K562 (cell line): ENCODE measurements around the gene MRPL28. TPM values are rescaled to one million over a fixed set of nuclear protein-coding genes. Genes with fewer than 3 reads are reported as not detected.

Experiments
- ATAC-seq: fragments of 200-7000 bp; cut with Tn5 transposase; 3 replicates; pipeline ENCODE4 v1.9.1; 2020; ENCODE audit warnings: moderate library complexity
- BruUV-seq: library from RNA; stranded (reverse); fragments of 400-500 nt; replicated peaks from 2 replicates; lab custom pipeline; 2021; lab: Mats Ljungman, UMichigan
- CTCF ChIA-PET: fragments of 300-600 bp; formaldehyde crosslinking; extraction: SDS; loops from one replicate; lab custom pipeline; 2021; ENCODE audit warnings: low intra/inter-chr PET ratio; lab: Yijun Ruan, JAX
- POLR2A ChIA-PET: fragments of 300-600, 350-650 bp; sonication (Branson Sonifier 250); formaldehyde crosslinking; extraction: SDS; loops from one replicate; lab custom pipeline; 2021; ENCODE audit warnings: antibody characterized with exemption, inconsistent platforms; lab: Yijun Ruan, JAX
- DNase-seq, 4 experiments: peaks; one replicate each; pipeline versions ENCODE4 v3.0.0 to v3.0.0-alpha.2; 2011 to 2018; ENCODE audit warnings: low spot score in 3 of 4, mixed read lengths in 3 of 4; ENCODE audit errors: extremely low read depth in 1 of 4
- FAIRE-seq: peaks from 2 replicates; lab custom pipeline; 2011; peaks lifted over from hg19 to GRCh38; lab: Jason Lieb, UNC
- H2AFZ ChIP-seq: 2 replicates; pipeline ENCODE4 v1.6.0; 2011; ENCODE audit warnings: low read depth, low read length, control low read depth, inconsistent platforms
- H3K27ac ChIP-seq: fragments of 200-600 bp; 3 replicates; pipeline ENCODE4 v1.8.0; 2011; ENCODE audit warnings: low read depth, mild to moderate bottlenecking, control low read depth, inconsistent platforms, low read length, moderate library complexity, mixed read lengths; ENCODE audit errors: extremely low read depth
- H3K27me3 ChIP-seq, 2 experiments: fragments of 300-600 bp in 1 of 2; 2 replicates in 1 of 2; 3 replicates in 1 of 2; pipeline versions ENCODE4 v1.6.0 to v1.8.0; 2011; ENCODE audit warnings: inconsistent platforms in 2 of 2, low read length in 2 of 2, mild to moderate bottlenecking in 1 of 2, mixed read lengths in 1 of 2, moderate library complexity in 1 of 2; ENCODE audit not compliant: control insufficient read depth in 2 of 2, insufficient read depth in 2 of 2
- H3K36me3 ChIP-seq: fragments of 300-600 bp; 3 replicates; pipeline ENCODE4 v1.8.0; 2011; ENCODE audit warnings: mild to moderate bottlenecking, low read length, inconsistent platforms; ENCODE audit not compliant: control insufficient read depth, insufficient read depth
- H3K4me1 ChIP-seq, 2 experiments: fragments of 200-600 bp in 1 of 2; replicated peaks in 1 of 2; 2 replicates in 1 of 2; 3 replicates in 1 of 2; pipeline versions ENCODE4 v1.5.1 to v1.8.0; 2011; ENCODE audit warnings: inconsistent platforms in 2 of 2, low read length in 2 of 2, mild to moderate bottlenecking in 1 of 2, mixed read lengths in 1 of 2, moderate library complexity in 1 of 2; ENCODE audit not compliant: control insufficient read depth in 2 of 2, insufficient read depth in 2 of 2
- H3K4me2 ChIP-seq: 2 replicates; pipeline ENCODE4 v1.6.1; 2011; ENCODE audit warnings: low read length, control low read depth, inconsistent platforms, mixed read lengths; ENCODE audit not compliant: insufficient read depth
- H3K4me3 ChIP-seq: fragments of 200-600 bp; sonication (generic), shearing (Covaris generic); 2 replicates; pipeline ENCODE4 v1.5.1; 2016; ENCODE audit warnings: control low read depth, inconsistent platforms
- H3K79me2 ChIP-seq: fragments of 200-600 bp; 3 replicates; pipeline ENCODE4 v1.8.0; 2011; ENCODE audit warnings: low read length, inconsistent platforms; ENCODE audit not compliant: control insufficient read depth, insufficient read depth
- H3K9ac ChIP-seq, 2 experiments: 2 replicates each; pipeline versions ENCODE4 v1.6.0 to v1.6.1; 2011; ENCODE audit warnings: low read depth in 2 of 2, low read length in 2 of 2, control low read depth in 1 of 2, inconsistent platforms in 1 of 2, mild to moderate bottlenecking in 1 of 2, mixed read lengths in 1 of 2; ENCODE audit not compliant: insufficient read depth in 1 of 2
- H3K9me1 ChIP-seq: one replicate; pipeline ENCODE4 v1.6.0; 2011; ENCODE audit warnings: inconsistent platforms, mild to moderate bottlenecking, low read length, moderate library complexity; ENCODE audit not compliant: control insufficient read depth, insufficient read depth
- H3K9me3 ChIP-seq: replicated peaks from 2 replicates; pipeline ENCODE4 v1.5.1; 2011; ENCODE audit warnings: low read depth, low read length, inconsistent platforms; ENCODE audit not compliant: control insufficient read depth, insufficient read depth
- H4K20me1 ChIP-seq: replicated peaks from 2 replicates; pipeline ENCODE4 v1.6.1; 2011; ENCODE audit warnings: low read length, inconsistent platforms, mixed read lengths; ENCODE audit not compliant: control insufficient read depth, insufficient read depth
- BRF1 ChIP-seq: IDR thresholded peaks from 3 replicates; pipeline ENCODE4 v1.6.1; 2011; ENCODE audit warnings: borderline replicate concordance, mild to moderate bottlenecking; ENCODE audit not compliant: insufficient read length; ENCODE audit errors: extremely low read depth
- CBX8 ChIP-seq: fragments of 200-600 bp; sonication (generic); IDR thresholded peaks from 2 replicates; pipeline ENCODE4 v1.6.1; 2012; ENCODE audit warnings: borderline replicate concordance, mixed run types, low read depth, mild to moderate bottlenecking, moderate library complexity, mixed read lengths, low read length, control low read depth, inconsistent platforms; ENCODE audit not compliant: poor library complexity, severe bottlenecking; ENCODE audit errors: extremely low read depth
- CCAR2 ChIP-seq: fragments of 200-400 bp; formaldehyde crosslinking; IDR thresholded peaks from 2 replicates; pipeline ENCODE4 v1.6.1; 2017; ENCODE audit warnings: mild to moderate bottlenecking, low read depth, low read length
- DPF2 ChIP-seq: fragments of 450-650 bp; IDR thresholded peaks from 2 replicates; pipeline ENCODE4 v1.6.1; 2016
- GABPB1 ChIP-seq: sonication (generic); formaldehyde crosslinking; IDR thresholded peaks from 2 replicates; pipeline ENCODE4 v1.8.0; 2022; ENCODE audit warnings: mild to moderate bottlenecking, missing genetic modification reagents
- IFI16 ChIP-seq: fragments of 250-450 bp; sonication (Bioruptor Pico); IDR thresholded peaks from 2 replicates; pipeline ENCODE4 v2.1.2; 2022; ENCODE audit warnings: mild to moderate bottlenecking, inconsistent platforms
- KAT2B ChIP-seq: IDR thresholded peaks from one replicate; pipeline ENCODE4 v1.6.1; 2012; ENCODE audit warnings: low read depth, mild to moderate bottlenecking, control low read depth, inconsistent platforms, low read length, moderate library complexity
- RBFOX2 ChIP-seq: fragments of 200-400 bp; formaldehyde crosslinking; IDR thresholded peaks from 2 replicates; pipeline ENCODE4 v1.6.1; 2017; ENCODE audit warnings: low read depth, mild to moderate bottlenecking, low read length, moderate library complexity
- TFAP4 ChIP-seq: sonication (generic); formaldehyde crosslinking; IDR thresholded peaks from 2 replicates; pipeline ENCODE4 v1.8.0; 2022; ENCODE audit warnings: missing genetic modification reagents, mild to moderate bottlenecking, moderate library complexity, borderline replicate concordance
- ZBTB33 ChIP-seq: sonication (generic); formaldehyde crosslinking; IDR thresholded peaks from 2 replicates; pipeline ENCODE4 v1.8.1; 2023; ENCODE audit warnings: mild to moderate bottlenecking, missing genetic modification reagents
- ZBTB9 ChIP-seq: fragments of 450-650 bp; formaldehyde crosslinking; IDR thresholded peaks from 2 replicates; pipeline ENCODE4 v1.4.0; 2020; ENCODE audit warnings: mild to moderate bottlenecking, moderate library complexity
- ZNF354B ChIP-seq: fragments of 250-450 bp; sonication (Bioruptor Pico); IDR thresholded peaks from 2 replicates; pipeline ENCODE4 v1.4.0; 2020
- WGBS: fragments of 100-300 bp; shearing (Covaris generic); methylation state at CpG from one replicate; pipeline ENCODE4 v1.1.6; 2016; ENCODE audit warnings: low coverage, mixed read lengths; ENCODE audit not compliant: insufficient coverage; ENCODE audit errors: missing lambda C conversion rate; 5-methylcytosine and 5-hydroxymethylcytosine counted together
- in situ Hi-C: fragments of 300-500 bp; cut with MboI; formaldehyde crosslinking; loops from 4 replicates; pipeline ENCODE4 v1.15.0; 2018; ENCODE audit warnings: inconsistent platforms, mixed read lengths
- intact Hi-C: fragments of 100-400 bp; cut with micrococcal nuclease; formaldehyde crosslinking; loops from 2 replicates; pipeline ENCODE4 v1.14.2; 2022
- polyA plus RNA-seq, 8 experiments: library from polyadenylated mRNA; depleted of rRNA in 4 of 8; stranded (reverse) in 5 of 8; unstranded in 3 of 8; fragments of >200 nt; fragmentation: Nextera tagmentation in 2 of 8; fragmentation: Illumina TruSeq in 1 of 8; extraction: Ambion mirVana in 2 of 8; extraction: Trizol in 1 of 8; gene quantifications; 2 replicates each; pipeline versions ENCODE4 v1.2.1 to v1.2.3, GENCODE V29; 2011 to 2014; ENCODE audit warnings: inconsistent platforms in 1 of 8, missing spikeins in 1 of 8
- total RNA-seq, 7 experiments: library from RNA; depleted of rRNA in 6 of 7; stranded (reverse); fragments of >200 nt in 6 of 7; fragmentation: Illumina TruSeq in 2 of 7; extraction: Trizol in 2 of 7; gene quantifications; 2 replicates each; pipeline versions ENCODE4 v1.2.1 to v1.2.3, GENCODE V29; 2011 to 2021; ENCODE audit warnings: low replicate concordance in 1 of 7

The MRPL28 gene
- total and polyA plus RNA-seq, 9 of the 15 experiments (the other 6 are each of a cell fraction or from before 2014, with no cell fraction given) = 2.5 to 323 (median 175) TPM

GRCh38 chr16:410516-411178, 40.3 kb upstream of the MRPL28 start:
- Histone ChIP-seq H3K27me3 (no peaks in the 10 kb centered on the region), H2AFZ (no peak overlapping the region), H3K4me1 (peaks cover 7 to 48% of the 10 kb centered on the region in 2 experiments), H3K9me3 (no peaks in the 10 kb centered on the region), H4K20me1 (no peaks in the 10 kb centered on the region), H3K9me1 (no peaks in the 10 kb centered on the region), H3K27ac (no peak overlapping the region), H3K79me2 (no peaks in the 10 kb centered on the region), H3K4me3 (no peak overlapping the region), H3K9ac (peak overlapping the region in 1 of 2 experiments; percentile 9; a peak in 1 of 4 replicates), H3K4me2 (no peak overlapping the region), H3K36me3 (peaks cover 8% of the 10 kb centered on the region; the same call in 1 of the 3 replicates)
- ChIA-PET CTCF (no interaction called here), POLR2A (interaction anchor here (1.1 kb wide), 1 partner anchor 11 kb away, joined by 3 read pairs; no protein-coding TSS in a partner anchor)
- in situ Hi-C loops (no loop called here), intact Hi-C loops (no loop called here)
- WGBS = 89% methylated on average over 27 of the region's 36 CpGs
- DNase-seq = no peak
- BruUV-seq = no TSS peak
- FAIRE-seq = no peak
- no peak for ATAC-seq
- TF ChIP-seq RBFOX2 (peak; percentile 32; the same call in 1 of the 2 replicates), CBX8 (no peak), BRF1 (no peak), IFI16 (CRISPR knock-in tag) (no peak), TFAP4 (no peak), ZNF354B (CRISPR knock-in tag) (no peak), DPF2 (no peak), CCAR2 (no peak), GABPB1 (CRISPR knock-in tag) (no peak), ZBTB33 (peak; percentile 17; the same call in 1 of the 2 replicates), ZBTB9 (no peak), KAT2B (no peak)
